Kidney epithelial cell (primary cell): ENCODE measurements around the gene CDC42BPA. TPM values are rescaled to one million over a fixed set of nuclear protein-coding genes. Genes with fewer than 3 reads are reported as not detected.

Experiments used
- DNase-seq: peaks from one replicate; pipeline ENCODE4 v3.0.0-alpha.2; 2010; ENCODE audit warnings: low read depth
- H3K27me3 ChIP-seq: 2 replicates; pipeline ENCODE4 v1.6.0; 2011; ENCODE audit warnings: low read length; ENCODE audit not compliant: control insufficient read depth, insufficient read depth
- H3K36me3 ChIP-seq: 2 replicates; pipeline ENCODE4 v1.5.1; 2011; ENCODE audit warnings: low read length; ENCODE audit not compliant: control insufficient read depth, insufficient read depth
- H3K4me3 ChIP-seq: 2 replicates; pipeline ENCODE4 v1.5.1; 2011; ENCODE audit warnings: low read depth, mild to moderate bottlenecking, control low read depth, low read length
- total RNA-seq: library from RNA; depleted of rRNA; stranded (reverse); fragments of >200 nt; gene quantifications from 2 replicates; pipeline ENCODE4 v1.2.3, GENCODE V29; 2015
- TF ChIP-seq, protein P1 (sequence below): IDR thresholded peaks from 2 replicates; pipeline ENCODE4 v1.5.1; 2011; ENCODE audit warnings: mild to moderate bottlenecking, moderate library complexity, low read length, control low read depth, inconsistent platforms; ENCODE audit not compliant: insufficient read depth, poor library complexity, severe bottlenecking

Gene CDC42BPA
- total RNA-seq, 1 donor from 2014 or later, result 33.4 TPM

DNA sequence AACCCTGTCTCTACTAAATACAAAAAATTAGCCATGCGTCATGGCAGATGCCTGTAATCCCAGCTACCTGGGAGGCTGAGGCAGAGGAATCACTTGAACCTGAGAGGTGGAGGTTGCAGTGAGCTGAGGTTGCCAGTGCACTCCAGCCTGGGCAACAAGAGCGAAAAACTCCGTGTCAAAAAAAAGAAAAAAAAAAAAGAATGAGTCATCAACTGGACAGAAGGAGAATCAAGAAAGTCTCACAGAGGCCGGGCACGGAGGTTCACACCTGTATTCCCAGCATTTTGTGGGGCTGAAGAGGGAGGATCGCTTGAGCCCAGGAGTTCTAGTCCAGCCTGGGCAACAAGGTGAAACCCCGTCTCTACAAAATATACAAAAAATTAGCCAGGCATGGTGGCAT, 45.5 kb upstream of the CDC42BPA start:
- DNase-seq, result no peak
- Histone ChIP-seq H3K4me3 (no peak overlapping the region), H3K27me3 (no peaks in the 10 kb centered on the region), H3K36me3 (no peaks in the 10 kb centered on the region)
- TF ChIP-seq, protein P1, sequence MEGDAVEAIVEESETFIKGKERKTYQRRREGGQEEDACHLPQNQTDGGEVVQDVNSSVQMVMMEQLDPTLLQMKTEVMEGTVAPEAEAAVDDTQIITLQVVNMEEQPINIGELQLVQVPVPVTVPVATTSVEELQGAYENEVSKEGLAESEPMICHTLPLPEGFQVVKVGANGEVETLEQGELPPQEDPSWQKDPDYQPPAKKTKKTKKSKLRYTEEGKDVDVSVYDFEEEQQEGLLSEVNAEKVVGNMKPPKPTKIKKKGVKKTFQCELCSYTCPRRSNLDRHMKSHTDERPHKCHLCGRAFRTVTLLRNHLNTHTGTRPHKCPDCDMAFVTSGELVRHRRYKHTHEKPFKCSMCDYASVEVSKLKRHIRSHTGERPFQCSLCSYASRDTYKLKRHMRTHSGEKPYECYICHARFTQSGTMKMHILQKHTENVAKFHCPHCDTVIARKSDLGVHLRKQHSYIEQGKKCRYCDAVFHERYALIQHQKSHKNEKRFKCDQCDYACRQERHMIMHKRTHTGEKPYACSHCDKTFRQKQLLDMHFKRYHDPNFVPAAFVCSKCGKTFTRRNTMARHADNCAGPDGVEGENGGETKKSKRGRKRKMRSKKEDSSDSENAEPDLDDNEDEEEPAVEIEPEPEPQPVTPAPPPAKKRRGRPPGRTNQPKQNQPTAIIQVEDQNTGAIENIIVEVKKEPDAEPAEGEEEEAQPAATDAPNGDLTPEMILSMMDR, result no peak

DNA sequence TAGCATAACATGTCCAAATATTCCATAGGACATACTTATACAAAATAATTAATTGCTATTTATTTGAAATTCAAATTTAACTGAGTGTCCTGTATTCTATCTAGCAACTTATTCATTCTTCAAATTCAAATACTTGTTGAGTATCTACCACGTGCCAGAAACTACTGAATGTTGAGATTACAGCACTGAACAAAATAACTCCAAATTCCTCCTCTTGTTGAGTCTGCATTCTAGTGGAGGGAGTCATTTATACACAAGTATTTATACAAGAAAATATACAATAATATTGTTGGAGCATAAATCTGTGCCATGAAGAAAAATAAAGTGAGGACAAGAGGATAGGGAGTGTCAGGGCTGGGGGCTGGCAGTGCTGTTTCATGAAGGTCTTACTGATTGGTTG, 43.7 kb upstream of the CDC42BPA start:
- TF ChIP-seq, protein P1, result no peak
- no peak for DNase-seq
- Histone ChIP-seq H3K36me3 (no peaks in the 10 kb centered on the region), H3K27me3 (no peaks in the 10 kb centered on the region), H3K4me3 (no peak overlapping the region)

DNA sequence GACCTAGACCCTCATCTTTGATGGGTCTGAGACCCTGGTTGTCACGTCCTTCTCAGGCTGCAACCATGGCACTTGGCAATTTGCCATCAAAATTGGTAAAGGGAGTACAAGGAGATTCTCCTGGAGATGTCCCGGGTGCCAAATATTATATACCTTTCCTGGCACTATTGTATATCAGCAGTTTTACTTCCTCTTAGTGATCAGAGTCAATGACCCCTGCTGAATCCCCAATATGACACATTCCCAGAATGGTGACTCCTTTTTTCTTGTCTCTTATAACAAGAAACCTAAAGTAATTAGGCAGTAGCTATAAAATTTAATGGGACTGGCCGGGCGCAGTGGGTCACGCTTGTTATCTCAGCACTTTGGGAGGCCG, 39.6 kb upstream of the CDC42BPA start:
- TF ChIP-seq, protein P1, result no peak
- Histone ChIP-seq H3K27me3 (no peaks in the 10 kb centered on the region), H3K4me3 (no peak overlapping the region), H3K36me3 (no peaks in the 10 kb centered on the region)
- DNase-seq, result no peak

DNA sequence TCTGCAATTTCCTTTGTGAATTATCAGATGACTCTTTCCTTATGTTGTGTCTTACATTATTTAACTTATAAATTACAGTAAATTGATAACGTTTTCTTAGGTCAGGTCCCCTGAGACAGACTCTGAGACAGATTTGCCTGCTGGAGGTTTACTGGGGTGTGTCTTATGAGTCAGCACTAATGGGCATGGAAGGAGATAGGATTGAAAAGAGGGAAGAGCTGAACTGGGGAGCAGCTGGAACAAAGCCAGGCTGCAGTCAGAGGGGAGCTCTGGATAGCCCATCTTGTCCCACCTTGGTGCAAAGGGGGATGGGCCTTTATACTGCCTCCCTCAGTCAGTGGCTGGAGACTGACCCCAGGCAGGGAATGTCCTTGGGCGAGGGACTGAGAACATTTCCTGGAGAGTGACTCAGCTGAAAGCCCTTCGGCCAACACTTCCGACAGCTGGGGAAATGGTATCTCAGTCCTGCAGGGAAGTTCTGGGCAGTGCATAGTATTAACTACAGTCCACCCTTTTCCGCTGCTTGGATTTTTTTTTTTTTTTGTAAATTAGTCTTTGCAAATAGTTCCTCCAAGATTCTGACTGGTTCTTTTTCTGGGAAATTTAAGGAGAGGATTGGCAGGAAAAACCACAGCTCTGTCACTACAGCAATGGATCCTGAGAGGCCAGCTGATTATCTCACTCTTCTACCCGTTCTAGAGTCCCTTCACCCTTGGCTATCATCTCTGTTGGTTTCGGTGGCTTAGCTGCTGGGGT, 39.1 kb upstream of the CDC42BPA start:
- H3K36me3 ChIP-seq, result no peaks in the 10 kb centered on the region
- DNase-seq, result no peak
- no peaks in the 10 kb centered on the region for H3K27me3 ChIP-seq
- H3K4me3 ChIP-seq, result no peak overlapping the region
- TF ChIP-seq, protein P1, result no peak

DNA sequence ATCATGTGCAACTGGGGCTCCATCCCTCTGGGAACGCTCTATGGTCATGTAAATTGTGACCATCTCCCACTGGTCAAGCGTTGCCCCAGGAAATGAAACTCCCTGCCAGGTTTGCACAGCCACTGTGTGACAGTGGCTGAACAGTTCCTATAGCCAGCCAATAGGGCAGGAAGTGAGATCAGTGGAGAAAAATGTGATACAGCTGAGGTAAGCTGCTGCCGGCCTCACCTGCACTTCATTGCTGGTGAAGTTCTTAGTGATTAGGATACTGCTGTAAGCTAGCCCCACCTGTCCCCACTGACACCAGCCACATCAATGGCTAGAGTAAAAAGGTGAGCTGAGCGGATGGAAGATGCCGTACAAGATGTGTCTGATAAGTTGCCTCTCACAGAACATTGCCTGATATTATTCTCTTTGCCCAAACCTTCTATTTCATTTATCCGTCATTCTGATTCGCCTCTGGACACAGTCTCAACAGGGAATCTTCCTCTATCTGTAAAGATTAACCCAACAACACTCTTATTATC, 38.4 kb upstream of the CDC42BPA start:
- H3K27me3 ChIP-seq, result no peaks in the 10 kb centered on the region
- DNase-seq, result no peak
- TF ChIP-seq, protein P1, result no peak
- H3K36me3 ChIP-seq, result no peaks in the 10 kb centered on the region
- no peak overlapping the region for H3K4me3 ChIP-seq
